Measurements from ENCODE around the gene CES3.
"Not testable (repeated sequence)": the region's sequence is repeated elsewhere in the genome, so short reads cannot be mapped to it uniquely, and the experiment has no call there.

Gene CES3

DNA sequence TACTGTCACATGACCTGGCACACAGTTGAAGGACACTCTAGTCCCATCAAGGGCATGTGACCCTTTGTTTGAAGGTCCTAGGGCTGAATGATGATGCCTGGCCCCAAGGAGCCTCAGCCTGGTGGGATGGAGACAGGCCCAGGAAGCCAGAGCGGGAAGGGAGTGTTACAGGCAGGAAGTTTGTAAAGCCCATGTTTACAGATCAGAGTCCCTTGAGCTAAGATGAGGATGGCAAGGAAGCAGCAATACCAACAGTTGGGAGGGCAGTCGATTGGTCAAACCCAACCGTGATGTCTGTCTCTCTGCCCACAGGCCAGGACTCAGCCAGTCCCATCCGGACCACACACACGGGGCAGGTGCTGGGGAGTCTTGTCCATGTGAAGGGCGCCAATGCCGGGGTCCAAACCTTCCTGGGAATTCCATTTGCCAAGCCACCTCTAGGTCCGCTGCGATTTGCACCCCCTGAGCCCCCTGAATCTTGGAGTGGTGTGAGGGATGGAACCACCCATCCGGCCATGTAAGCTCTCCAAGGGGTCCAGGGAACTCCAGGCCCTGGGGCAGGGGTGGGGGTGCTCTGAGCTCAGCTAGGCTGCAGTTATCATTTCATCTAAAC is 23.2 kb upstream of the CES3 start:
- DNase-seq (ENCODE audit: insufficient read length, low spot score) (no peak), FAIRE-seq (no peak)
- TF ChIP-seq, protein P1, sequence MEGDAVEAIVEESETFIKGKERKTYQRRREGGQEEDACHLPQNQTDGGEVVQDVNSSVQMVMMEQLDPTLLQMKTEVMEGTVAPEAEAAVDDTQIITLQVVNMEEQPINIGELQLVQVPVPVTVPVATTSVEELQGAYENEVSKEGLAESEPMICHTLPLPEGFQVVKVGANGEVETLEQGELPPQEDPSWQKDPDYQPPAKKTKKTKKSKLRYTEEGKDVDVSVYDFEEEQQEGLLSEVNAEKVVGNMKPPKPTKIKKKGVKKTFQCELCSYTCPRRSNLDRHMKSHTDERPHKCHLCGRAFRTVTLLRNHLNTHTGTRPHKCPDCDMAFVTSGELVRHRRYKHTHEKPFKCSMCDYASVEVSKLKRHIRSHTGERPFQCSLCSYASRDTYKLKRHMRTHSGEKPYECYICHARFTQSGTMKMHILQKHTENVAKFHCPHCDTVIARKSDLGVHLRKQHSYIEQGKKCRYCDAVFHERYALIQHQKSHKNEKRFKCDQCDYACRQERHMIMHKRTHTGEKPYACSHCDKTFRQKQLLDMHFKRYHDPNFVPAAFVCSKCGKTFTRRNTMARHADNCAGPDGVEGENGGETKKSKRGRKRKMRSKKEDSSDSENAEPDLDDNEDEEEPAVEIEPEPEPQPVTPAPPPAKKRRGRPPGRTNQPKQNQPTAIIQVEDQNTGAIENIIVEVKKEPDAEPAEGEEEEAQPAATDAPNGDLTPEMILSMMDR (IDR thresholded peaks at IDR 0.05; ENCODE audit: insufficient read depth, missing control alignments): no peak

DNA sequence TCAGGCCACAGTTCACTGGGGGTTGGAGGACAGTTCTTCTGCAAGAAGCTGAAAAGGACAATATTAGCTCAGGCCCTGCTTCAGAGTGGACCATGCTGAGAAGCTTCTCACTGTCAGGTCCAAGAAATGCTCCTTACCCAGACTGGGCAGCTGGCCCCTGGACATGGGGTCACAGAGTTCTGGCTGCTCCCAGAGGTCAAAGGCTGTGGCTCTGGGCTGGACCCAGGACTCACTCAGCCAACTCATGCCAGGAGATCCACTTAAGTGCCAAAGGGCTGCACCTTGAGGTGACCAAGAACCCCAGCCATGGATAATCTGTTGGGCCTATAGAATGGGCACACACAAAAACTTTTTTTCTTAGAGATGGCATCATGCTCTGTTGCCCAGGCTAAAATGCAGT is 21.7 kb upstream of the CES3 start:
- FAIRE-seq (no peak), DNase-seq (ENCODE audit: insufficient read length, low spot score) (no peak)
- TF ChIP-seq, protein P1 (IDR thresholded peaks at IDR 0.05; ENCODE audit: insufficient read depth, missing control alignments): no peak

DNA sequence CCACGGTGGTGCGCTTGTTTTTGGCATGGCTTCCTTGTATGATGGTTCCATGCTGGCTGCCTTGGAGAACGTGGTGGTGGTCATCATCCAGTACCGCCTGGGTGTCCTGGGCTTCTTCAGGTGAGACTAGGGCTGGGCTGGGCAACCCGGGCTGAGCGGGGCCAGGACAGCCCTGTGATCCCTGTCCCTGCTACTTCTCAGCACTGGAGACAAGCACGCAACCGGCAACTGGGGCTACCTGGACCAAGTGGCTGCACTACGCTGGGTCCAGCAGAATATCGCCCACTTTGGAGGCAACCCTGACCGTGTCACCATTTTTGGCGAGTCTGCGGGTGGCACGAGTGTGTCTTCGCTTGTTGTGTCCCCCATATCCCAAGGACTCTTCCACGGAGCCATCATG is 20.8 kb upstream of the CES3 start:
- TF ChIP-seq, protein P1 (IDR thresholded peaks at IDR 0.05; ENCODE audit: insufficient read depth, missing control alignments): no peak
- FAIRE-seq (no peak), DNase-seq (ENCODE audit: insufficient read length, low spot score) (no peak)

DNA sequence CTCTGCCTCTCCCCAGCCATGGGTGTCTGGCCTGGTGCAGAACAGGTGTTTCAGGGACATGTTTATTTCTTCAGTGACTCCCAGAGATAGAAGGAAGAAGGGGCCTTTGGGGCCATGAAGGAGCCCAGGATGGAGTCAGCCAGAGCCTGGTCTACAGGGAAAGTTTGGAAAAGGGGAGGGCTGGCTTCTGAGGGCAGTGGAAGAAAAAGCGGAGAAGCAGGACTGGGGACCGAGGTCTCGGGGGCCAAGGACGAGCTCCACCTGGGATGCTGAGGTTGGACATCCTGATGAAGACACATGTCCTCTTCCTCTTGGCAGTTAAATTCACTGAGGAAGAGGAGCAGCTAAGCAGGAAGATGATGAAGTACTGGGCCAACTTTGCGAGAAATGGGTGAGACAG is 18.1 kb upstream of the CES3 start:
- TF ChIP-seq, protein P1 (IDR thresholded peaks at IDR 0.05; ENCODE audit: insufficient read depth, missing control alignments): no peak
- FAIRE-seq: no peak

DNA sequence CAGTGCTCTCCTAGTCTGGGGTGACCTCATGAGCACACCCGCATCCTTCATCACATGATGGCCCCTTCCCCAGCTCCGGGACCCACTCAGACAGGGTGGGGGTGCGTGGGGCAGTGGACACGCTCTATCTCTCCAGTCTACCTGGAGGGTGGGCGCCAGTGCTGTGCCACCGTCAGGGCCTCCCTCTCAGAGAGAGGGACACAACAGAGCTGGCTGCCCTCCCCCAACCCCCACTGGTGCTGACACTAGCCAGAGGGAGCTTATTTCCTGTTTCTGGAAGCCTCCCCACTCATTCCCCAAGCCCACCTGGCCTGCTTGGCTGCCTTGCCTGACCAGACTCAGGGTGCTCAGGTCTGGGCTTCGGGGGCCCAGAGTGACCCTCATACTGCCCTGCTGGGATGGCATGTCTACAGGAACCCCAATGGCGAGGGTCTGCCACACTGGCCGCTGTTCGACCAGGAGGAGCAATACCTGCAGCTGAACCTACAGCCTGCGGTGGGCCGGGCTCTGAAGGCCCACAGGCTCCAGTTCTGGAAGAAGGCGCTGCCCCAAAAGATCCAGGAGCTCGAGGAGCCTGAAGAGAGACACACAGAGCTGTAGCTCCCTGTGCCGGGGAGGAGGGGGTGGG is 17.5 kb upstream of the CES3 start:
- TF ChIP-seq, protein P1 (IDR thresholded peaks at IDR 0.05; ENCODE audit: insufficient read depth, missing control alignments): no peak
- FAIRE-seq (no peak), DNase-seq (ENCODE audit: insufficient read length, low spot score) (no peak)

More for the DNA sequence above, 18.1 kb upstream of the CES3 start:
- no peak for DNase-seq (ENCODE audit: insufficient read length, low spot score)

DNA sequence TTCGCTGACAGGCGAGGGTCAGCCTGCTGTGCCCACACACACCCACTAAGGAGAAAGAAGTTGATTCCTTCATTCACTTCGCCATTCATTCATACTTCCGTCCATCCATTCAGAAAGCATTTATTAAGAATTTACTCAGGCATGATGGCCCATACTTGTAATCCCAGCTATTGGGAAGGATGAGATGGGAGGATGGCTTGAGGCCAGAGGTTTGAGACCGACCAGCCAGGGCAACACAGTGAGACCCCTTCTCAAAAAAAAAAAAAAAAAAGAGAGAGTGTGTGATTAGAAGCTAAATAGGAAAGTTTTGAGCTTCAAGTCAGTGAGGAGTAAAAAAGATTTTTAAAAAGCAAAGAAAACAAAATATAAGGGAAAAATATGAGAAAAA is 17.0 kb upstream of the CES3 start:
- TF ChIP-seq, protein P1 (IDR thresholded peaks at IDR 0.05; ENCODE audit: insufficient read depth, missing control alignments): no peak
- FAIRE-seq: no peak

DNA sequence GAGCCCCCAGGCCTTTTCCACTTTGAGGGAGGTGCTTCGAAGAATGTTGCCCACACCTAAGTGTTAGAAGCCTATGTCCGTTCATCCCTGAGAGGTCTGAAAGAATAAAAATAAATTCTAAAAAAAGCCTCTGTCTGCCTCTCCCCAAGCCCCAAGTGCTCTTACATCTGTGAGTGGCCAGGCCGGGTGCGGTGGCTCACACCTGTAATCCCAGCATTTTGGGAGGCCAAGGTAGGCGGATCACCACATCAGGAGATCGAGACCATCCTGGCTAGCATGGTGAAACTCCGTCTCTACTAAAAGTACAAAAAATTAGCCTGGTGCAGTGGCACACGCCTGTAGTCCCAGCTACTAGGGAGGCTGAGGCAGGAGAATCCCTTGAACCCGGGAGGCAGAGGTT is 16.1 kb upstream of the CES3 start:
- FAIRE-seq; DNase-seq (ENCODE audit: insufficient read length, low spot score): not testable (repeated sequence)

More for the DNA sequence above, 17.0 kb upstream of the CES3 start:
- no peak for DNase-seq (ENCODE audit: insufficient read length, low spot score)
